Measurements from ENCODE around the gene MAPK11. TPM values are rescaled to one million over a fixed set of nuclear protein-coding genes. Genes with fewer than 3 reads are reported as not detected.

MAPK11 gene
- total RNA-seq, 1 experiment from 2014 or later, result 19.3 TPM

GRCh38 chr22:50283821-50284220 lies 13.6 kb upstream of the MAPK11 start:
- H3K4me3 ChIP-seq (replicated peaks in 1 of 2; ENCODE audit: low read depth in 1 of 2, low read length in 2 of 2), result no peak overlapping the region
- ATAC-seq (no peak), DNase-seq (ENCODE audit: low read depth, low spot score) (no peak)
- H3K79me2 ChIP-seq (ENCODE audit: insufficient read depth, low read length), result peaks cover 35% of the 10 kb centered on the region
- H3K4me1 ChIP-seq (ENCODE audit: control insufficient read depth in 1 of 2, insufficient read depth in 2 of 2, low read length in 2 of 2), result peaks cover 20 to 28% of the 10 kb centered on the region in 2 experiments
- no peak overlapping the region for H2AFZ ChIP-seq (ENCODE audit: low read depth, low read length, poor library complexity, severe bottlenecking)
- H3K27ac ChIP-seq (ENCODE audit: low read depth, low read length), result peak overlapping the region; percentile 45; the same call in 1 of the 2 replicates
- peak overlapping the region; percentile 87; the same call in 1 of the 2 replicates for H3K4me2 ChIP-seq (ENCODE audit: low read length)
- CTCF ChIA-PET, result no interaction called here
- H3K9me2 ChIP-seq (ENCODE audit: insufficient read depth), result no peaks in the 10 kb centered on the region
- POLR2A ChIA-PET, result no interaction called here
- BruUV-seq (replicated peaks), result no TSS peak
- H3K36me3 ChIP-seq (ENCODE audit: control insufficient read depth in 1 of 2, insufficient read depth in 2 of 2, low read length in 2 of 2), result peaks cover 27 to 62% of the 10 kb centered on the region in 2 experiments
- RAD21 ChIA-PET (ENCODE audit: low non-redundant PET in 1 of 2, low total read pairs in 2 of 2, uncharacterized antibody in 2 of 2, unreplicated experiment in 2 of 2), result no interaction called here
- H3K27me3 ChIP-seq (ENCODE audit: insufficient read depth, low read length), result no peaks in the 10 kb centered on the region
- intact Hi-C loops (cut with micrococcal nuclease), result no loop called here
- no peaks in the 10 kb centered on the region for H3K9me3 ChIP-seq (ENCODE audit: control insufficient read depth in 1 of 2, insufficient read depth in 1 of 2, low read depth in 1 of 2, low read length in 2 of 2)
- no peak overlapping the region for H3K9ac ChIP-seq (ENCODE audit: low read length)
- TF ChIP-seq, protein P1, sequence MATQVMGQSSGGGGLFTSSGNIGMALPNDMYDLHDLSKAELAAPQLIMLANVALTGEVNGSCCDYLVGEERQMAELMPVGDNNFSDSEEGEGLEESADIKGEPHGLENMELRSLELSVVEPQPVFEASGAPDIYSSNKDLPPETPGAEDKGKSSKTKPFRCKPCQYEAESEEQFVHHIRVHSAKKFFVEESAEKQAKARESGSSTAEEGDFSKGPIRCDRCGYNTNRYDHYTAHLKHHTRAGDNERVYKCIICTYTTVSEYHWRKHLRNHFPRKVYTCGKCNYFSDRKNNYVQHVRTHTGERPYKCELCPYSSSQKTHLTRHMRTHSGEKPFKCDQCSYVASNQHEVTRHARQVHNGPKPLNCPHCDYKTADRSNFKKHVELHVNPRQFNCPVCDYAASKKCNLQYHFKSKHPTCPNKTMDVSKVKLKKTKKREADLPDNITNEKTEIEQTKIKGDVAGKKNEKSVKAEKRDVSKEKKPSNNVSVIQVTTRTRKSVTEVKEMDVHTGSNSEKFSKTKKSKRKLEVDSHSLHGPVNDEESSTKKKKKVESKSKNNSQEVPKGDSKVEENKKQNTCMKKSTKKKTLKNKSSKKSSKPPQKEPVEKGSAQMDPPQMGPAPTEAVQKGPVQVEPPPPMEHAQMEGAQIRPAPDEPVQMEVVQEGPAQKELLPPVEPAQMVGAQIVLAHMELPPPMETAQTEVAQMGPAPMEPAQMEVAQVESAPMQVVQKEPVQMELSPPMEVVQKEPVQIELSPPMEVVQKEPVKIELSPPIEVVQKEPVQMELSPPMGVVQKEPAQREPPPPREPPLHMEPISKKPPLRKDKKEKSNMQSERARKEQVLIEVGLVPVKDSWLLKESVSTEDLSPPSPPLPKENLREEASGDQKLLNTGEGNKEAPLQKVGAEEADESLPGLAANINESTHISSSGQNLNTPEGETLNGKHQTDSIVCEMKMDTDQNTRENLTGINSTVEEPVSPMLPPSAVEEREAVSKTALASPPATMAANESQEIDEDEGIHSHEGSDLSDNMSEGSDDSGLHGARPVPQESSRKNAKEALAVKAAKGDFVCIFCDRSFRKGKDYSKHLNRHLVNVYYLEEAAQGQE (IDR thresholded peaks at IDR 0.05; ENCODE audit: low read depth), result no peak
- no peak for TF ChIP-seq ELF1 (IDR thresholded peaks at IDR 0.05; ENCODE audit: borderline replicate concordance, low read depth)
- H4K20me1 ChIP-seq (ENCODE audit: insufficient read depth), result no peaks in the 10 kb centered on the region

DNA sequence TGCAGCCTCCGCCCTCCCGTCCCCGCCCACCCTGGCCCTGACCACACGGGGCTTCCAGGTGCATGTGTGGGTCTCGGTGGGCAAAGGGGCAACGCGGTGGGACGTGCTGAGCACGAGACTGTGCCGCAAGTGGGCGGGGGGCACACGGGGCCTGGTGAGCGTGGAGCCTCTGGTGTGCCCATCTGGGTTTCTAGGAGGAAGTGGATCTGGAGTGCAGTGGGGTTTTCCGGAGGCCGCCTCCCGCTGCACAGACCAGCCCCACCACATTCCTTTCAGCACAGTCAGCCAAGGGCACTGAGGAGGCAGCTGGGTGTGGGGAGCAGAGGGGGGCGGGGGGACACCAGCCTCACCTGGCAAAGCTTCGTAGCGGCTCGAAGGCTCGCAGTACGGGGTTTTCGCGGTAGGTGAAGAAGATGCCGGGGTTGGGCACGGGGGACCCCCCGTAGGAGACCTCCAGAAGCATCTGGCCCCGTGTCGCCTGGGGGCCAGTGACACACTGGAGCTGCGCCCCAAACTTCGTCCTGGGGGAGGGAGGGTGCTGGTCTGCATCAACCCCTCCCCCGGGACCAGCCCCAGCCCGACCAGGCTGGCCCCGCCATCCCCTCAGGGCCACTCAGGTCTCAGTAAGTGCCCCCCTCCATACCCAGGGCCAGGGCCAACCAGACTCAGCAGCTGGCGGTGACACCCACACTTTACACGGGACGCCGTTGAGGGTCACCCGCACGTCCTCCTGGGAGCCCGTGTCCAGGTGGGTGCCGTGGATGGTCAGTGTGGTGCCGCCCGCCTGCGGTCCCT lies 12.4 kb upstream of the MAPK11 start:
- H3K4me1 ChIP-seq (ENCODE audit: control insufficient read depth in 1 of 2, insufficient read depth in 2 of 2, low read length in 2 of 2), result peaks cover 20 to 28% of the 10 kb centered on the region in 2 experiments
- no peaks in the 10 kb centered on the region for H4K20me1 ChIP-seq (ENCODE audit: insufficient read depth)
- ChIA-PET POLR2A (interaction anchor here (1.1 to 1.7 kb wide), 3 partner anchors 10 to 21 kb away, joined by 3 to 6 read pairs (median 3); no protein-coding TSS in a partner anchor), CTCF (no interaction called here), RAD21 (ENCODE audit: low non-redundant PET in 1 of 2, low total read pairs in 2 of 2, uncharacterized antibody in 2 of 2, unreplicated experiment in 2 of 2) (no interaction called here)
- H3K36me3 ChIP-seq (ENCODE audit: control insufficient read depth in 1 of 2, insufficient read depth in 2 of 2, low read length in 2 of 2), result peaks cover 26 to 63% of the 10 kb centered on the region in 2 experiments
- H3K27me3 ChIP-seq (ENCODE audit: insufficient read depth, low read length), result no peaks in the 10 kb centered on the region
- intact Hi-C loops (cut with micrococcal nuclease), result no loop called here
- ATAC-seq (peak; percentile 86), DNase-seq (ENCODE audit: low read depth, low spot score) (peak; percentile 77)
- peak overlapping the region; percentile 26 to 53 for H3K4me3 ChIP-seq (replicated peaks in 1 of 2; ENCODE audit: low read depth in 1 of 2, low read length in 2 of 2)
- peak overlapping the region; percentile 62 for H3K9ac ChIP-seq (ENCODE audit: low read length)
- no peaks in the 10 kb centered on the region for H3K9me3 ChIP-seq (ENCODE audit: control insufficient read depth in 1 of 2, insufficient read depth in 1 of 2, low read depth in 1 of 2, low read length in 2 of 2)
- H3K9me2 ChIP-seq (ENCODE audit: insufficient read depth), result no peaks in the 10 kb centered on the region
- H3K4me2 ChIP-seq (ENCODE audit: low read length), result peak overlapping the region; percentile 87
- no peak overlapping the region for H2AFZ ChIP-seq (ENCODE audit: low read depth, low read length, poor library complexity, severe bottlenecking)
- H3K79me2 ChIP-seq (ENCODE audit: insufficient read depth, low read length), result peaks cover 22% of the 10 kb centered on the region; the same call in 1 of the 2 replicates
- peak overlapping the region; percentile 96 for H3K27ac ChIP-seq (ENCODE audit: low read depth, low read length)
- BruUV-seq (replicated peaks), result no TSS peak
- no peak for TF ChIP-seq EZH2 (IDR thresholded peaks at IDR 0.05)
- TF ChIP-seq TCF7L2 (IDR thresholded peaks at IDR 0.05; ENCODE audit: borderline replicate concordance, extremely low read depth, insufficient read depth, insufficient read length), result no peak
- TF ChIP-seq CBX3 (IDR thresholded peaks at IDR 0.05; ENCODE audit: low read depth), result no peak; the same call in 1 of the 2 replicates
- TF ChIP-seq SRF (IDR thresholded peaks at IDR 0.05; ENCODE audit: low read depth), result no peak
- TF ChIP-seq EGR1 (IDR thresholded peaks at IDR 0.05; ENCODE audit: low read depth), result no peak
- TF ChIP-seq ZFX (IDR thresholded peaks at IDR 0.05), result no peak
- TF ChIP-seq YY1 (IDR thresholded peaks at IDR 0.05; ENCODE audit: extremely low read depth, insufficient replicate concordance, low read depth, low read length), result peak; percentile 43
- no peak for TF ChIP-seq ZNF274 (IDR thresholded peaks at IDR 0.05; ENCODE audit: low read depth, low read length)
- TF ChIP-seq SP1 (IDR thresholded peaks at IDR 0.05; ENCODE audit: low read depth), result peak; percentile 98
- TF ChIP-seq, protein P2, sequence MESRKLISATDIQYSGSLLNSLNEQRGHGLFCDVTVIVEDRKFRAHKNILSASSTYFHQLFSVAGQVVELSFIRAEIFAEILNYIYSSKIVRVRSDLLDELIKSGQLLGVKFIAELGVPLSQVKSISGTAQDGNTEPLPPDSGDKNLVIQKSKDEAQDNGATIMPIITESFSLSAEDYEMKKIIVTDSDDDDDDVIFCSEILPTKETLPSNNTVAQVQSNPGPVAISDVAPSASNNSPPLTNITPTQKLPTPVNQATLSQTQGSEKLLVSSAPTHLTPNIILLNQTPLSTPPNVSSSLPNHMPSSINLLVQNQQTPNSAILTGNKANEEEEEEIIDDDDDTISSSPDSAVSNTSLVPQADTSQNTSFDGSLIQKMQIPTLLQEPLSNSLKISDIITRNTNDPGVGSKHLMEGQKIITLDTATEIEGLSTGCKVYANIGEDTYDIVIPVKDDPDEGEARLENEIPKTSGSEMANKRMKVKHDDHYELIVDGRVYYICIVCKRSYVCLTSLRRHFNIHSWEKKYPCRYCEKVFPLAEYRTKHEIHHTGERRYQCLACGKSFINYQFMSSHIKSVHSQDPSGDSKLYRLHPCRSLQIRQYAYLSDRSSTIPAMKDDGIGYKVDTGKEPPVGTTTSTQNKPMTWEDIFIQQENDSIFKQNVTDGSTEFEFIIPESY (IDR thresholded peaks at IDR 0.05; ENCODE audit: extremely low read depth, insufficient replicate concordance, low read length), result peak; percentile 78
- TF ChIP-seq, protein P3, sequence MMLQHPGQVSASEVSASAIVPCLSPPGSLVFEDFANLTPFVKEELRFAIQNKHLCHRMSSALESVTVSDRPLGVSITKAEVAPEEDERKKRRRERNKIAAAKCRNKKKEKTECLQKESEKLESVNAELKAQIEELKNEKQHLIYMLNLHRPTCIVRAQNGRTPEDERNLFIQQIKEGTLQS (IDR thresholded peaks at IDR 0.05), result no peak
- no peak for TF ChIP-seq POLR2A (IDR thresholded peaks at IDR 0.05; ENCODE audit: borderline replicate concordance, extremely low read depth, insufficient read depth, insufficient read length)
